ENCODE measurements around the gene DYRK3. TPM values are rescaled to one million over a fixed set of nuclear protein-coding genes. Genes with fewer than 3 reads are reported as not detected.
A peak's percentile ranks its signal among the peaks of the same experiment; 100 is the strongest.

DYRK3 gene
- total RNA-seq = 6.4 TPM
- long read RNA-seq, partial matches to known transcripts = 0 of 2 reads
- long read RNA-seq, other reads (novel, unspliced or antisense) = 1 of 2 reads

GRCh38 chr1:206635080-206635977 lies at the start of gene DYRK3:
DYRK3 (plus strand) TSS chr1:206635536; CDS start chr1:206635704, 168 bp downstream.
- peak; percentile 97 to 99 for ATAC-seq
- H3K4me1 ChIP-seq = peaks cover 27% of the 10 kb centered on the region
- no peaks in the 10 kb centered on the region for H3K9me3 ChIP-seq
- TF ChIP-seq CTCF (IDR thresholded peaks at IDR 0.05) = peak; percentile 10
- H3K4me3 ChIP-seq = peak within 1 kb of the TSS; percentile 83
- intact Hi-C loops (cut with DNase I) = no loop called here
- H3K36me3 ChIP-seq = no peaks in the 10 kb centered on the region
- H3K27ac ChIP-seq = peak within 1 kb of the TSS; percentile 81
- H3K27me3 ChIP-seq (ENCODE audit: low read depth) = no peaks in the 10 kb centered on the region
- DNase-seq = peak; percentile 97

GRCh38 chr1:206586501-206587445 lies 48.6 kb upstream of the DYRK3 start:
- Histone ChIP-seq H3K4me3 (no peak overlapping the region), H3K4me1 (peaks cover 52% of the 10 kb centered on the region), H3K27ac (no peak overlapping the region), H3K27me3 (ENCODE audit: low read depth) (no peaks in the 10 kb centered on the region), H3K9me3 (no peaks in the 10 kb centered on the region), H3K36me3 (peaks cover 84% of the 10 kb centered on the region)
- intact Hi-C loops (cut with DNase I) = loop anchor here (10.0 kb wide), 1 partner anchor 102 kb away; no protein-coding TSS in a partner anchor
- no peak for ATAC-seq
- TF ChIP-seq CTCF (IDR thresholded peaks at IDR 0.05) = no peak
- no peak for DNase-seq

GRCh38 chr1:206587904-206588303 lies 47.4 kb upstream of the DYRK3 start:
- no peak for TF ChIP-seq CTCF (IDR thresholded peaks at IDR 0.05)
- intact Hi-C loops (cut with DNase I) = loop anchor here (10.0 kb wide), 1 partner anchor 103 kb away; no protein-coding TSS in a partner anchor
- Histone ChIP-seq H3K36me3 (peaks cover 93% of the 10 kb centered on the region), H3K27ac (peak overlapping the region; percentile 3), H3K4me3 (no peak overlapping the region), H3K9me3 (no peaks in the 10 kb centered on the region), H3K4me1 (peaks cover 41% of the 10 kb centered on the region), H3K27me3 (ENCODE audit: low read depth) (no peaks in the 10 kb centered on the region)
- ATAC-seq = no peak
- DNase-seq = no peak

GRCh38 chr1:206588492-206588891 lies 46.8 kb upstream of the DYRK3 start:
- Histone ChIP-seq H3K27me3 (ENCODE audit: low read depth) (no peaks in the 10 kb centered on the region), H3K9me3 (no peaks in the 10 kb centered on the region), H3K36me3 (peaks cover 93% of the 10 kb centered on the region), H3K27ac (no peak overlapping the region), H3K4me1 (peaks cover 35% of the 10 kb centered on the region), H3K4me3 (no peak overlapping the region)
- DNase-seq = no peak
- TF ChIP-seq CTCF (IDR thresholded peaks at IDR 0.05) = no peak
- no peak for ATAC-seq
- intact Hi-C loops (cut with DNase I) = loop anchor here (10.0 kb wide), 1 partner anchor 104 kb away; no protein-coding TSS in a partner anchor

GRCh38 chr1:206589206-206589605 lies 46.1 kb upstream of the DYRK3 start:
- intact Hi-C loops (cut with DNase I) = loop anchor here (10.0 kb wide), 1 partner anchor 104 kb away; no protein-coding TSS in a partner anchor
- ATAC-seq (peak; percentile 50 to 51), DNase-seq (no peak)
- Histone ChIP-seq H3K36me3 (peaks cover 93% of the 10 kb centered on the region), H3K9me3 (no peaks in the 10 kb centered on the region), H3K4me3 (no peak overlapping the region), H3K27ac (no peak overlapping the region), H3K4me1 (peaks cover 28% of the 10 kb centered on the region), H3K27me3 (ENCODE audit: low read depth) (no peaks in the 10 kb centered on the region)
- TF ChIP-seq CTCF (IDR thresholded peaks at IDR 0.05) = no peak
